K562 (cell line): Measurements from ENCODE around the gene PAN2. TPM values are rescaled to one million over a fixed set of nuclear protein-coding genes. Genes with fewer than 3 reads are reported as not detected.

Experiments
- COPS2 ChIP-seq: fragments of 450-650 bp; conservative IDR thresholded peaks from 2 replicates; pipeline ENCODE4 v1.6.1; 2016; ENCODE audit warnings: mild to moderate bottlenecking, moderate library complexity
- HMGXB4 ChIP-seq: sonication (generic); formaldehyde crosslinking; IDR thresholded peaks from 2 replicates; pipeline ENCODE4 v1.8.1; 2023; ENCODE audit warnings: mild to moderate bottlenecking, missing genetic modification reagents
- KAT2B ChIP-seq: IDR thresholded peaks from one replicate; pipeline ENCODE4 v1.6.1; 2012; ENCODE audit warnings: low read depth, mild to moderate bottlenecking, control low read depth, inconsistent platforms, low read length, moderate library complexity
- KAT7 ChIP-seq: sonication (generic); formaldehyde crosslinking; IDR thresholded peaks from 2 replicates; pipeline ENCODE4 v1.8.0; 2022; ENCODE audit warnings: missing genetic modification reagents, mild to moderate bottlenecking, borderline replicate concordance
- REST ChIP-seq, 2 experiments: fragments of 450-650 bp; formaldehyde crosslinking in 1 of 2; IDR thresholded peaks; 2 replicates each; pipeline versions ENCODE4 v1.4.0 to v1.6.1; 2014 to 2020; ENCODE audit warnings: mild to moderate bottlenecking in 2 of 2, borderline replicate concordance in 1 of 2, low read depth in 1 of 2
- STAT5A ChIP-seq: IDR thresholded peaks from 2 replicates; pipeline ENCODE4 v1.6.1; 2012; ENCODE audit warnings: low read length, inconsistent platforms, borderline replicate concordance
- TBL1XR1 ChIP-seq, 2 experiments: IDR thresholded peaks; 2 replicates each; pipeline ENCODE4 v1.6.1; 2012; ENCODE audit warnings: improper control_type of control experiment in 2 of 2, low read length in 2 of 2, mild to moderate bottlenecking in 1 of 2
- ZNF398 ChIP-seq: fragments of 250-450 bp; sonication (Bioruptor Pico); IDR thresholded peaks from 2 replicates; pipeline ENCODE4 v1.8.0; 2021; ENCODE audit warnings: moderate library complexity, mild to moderate bottlenecking, inconsistent platforms
- polyA plus RNA-seq, 8 experiments: library from polyadenylated mRNA; depleted of rRNA in 4 of 8; stranded (reverse) in 5 of 8; unstranded in 3 of 8; fragments of >200 nt; fragmentation: Nextera tagmentation in 2 of 8; fragmentation: Illumina TruSeq in 1 of 8; extraction: Ambion mirVana in 2 of 8; extraction: Trizol in 1 of 8; gene quantifications; 2 replicates each; pipeline versions ENCODE4 v1.2.1 to v1.2.3, GENCODE V29; 2011 to 2014; ENCODE audit warnings: inconsistent platforms in 1 of 8, missing spikeins in 1 of 8
- total RNA-seq, 7 experiments: library from RNA; depleted of rRNA in 6 of 7; stranded (reverse); fragments of >200 nt in 6 of 7; fragmentation: Illumina TruSeq in 2 of 7; extraction: Trizol in 2 of 7; gene quantifications; 2 replicates each; pipeline versions ENCODE4 v1.2.1 to v1.2.3, GENCODE V29; 2011 to 2021; ENCODE audit warnings: low replicate concordance in 1 of 7
- TF ChIP-seq, protein P1 (sequence below): fragments of 450-650 bp; formaldehyde crosslinking; IDR thresholded peaks from 2 replicates; pipeline ENCODE4 v1.4.0; 2022; ENCODE audit warnings: missing genetic modification characterization
- TF ChIP-seq, protein P2 (sequence below): fragments of 450-650 bp; IDR thresholded peaks from 2 replicates; pipeline ENCODE4 v1.7.0; 2016; ENCODE audit warnings: borderline replicate concordance

Gene PAN2
- total and polyA plus RNA-seq, 9 of the 15 experiments (the other 6 are each of a cell fraction or from before 2014, with no cell fraction given), result 15.0 to 66.1 (median 25.9) TPM

GRCh38 chr12:56336361-56337167 is 2.8 kb upstream of the PAN2 start (continued):
- TF ChIP-seq KAT7 (no peak), ZNF398 (no peak), STAT5A (no peak), TBL1XR1 (IDR thresholded peaks at IDR 0.05; ENCODE audit: low read length in 2 of 2) (no peak), KAT2B (no peak), HMGXB4 (CRISPR knock-in tag) (no peak), REST (IDR thresholded peaks at IDR 0.05; ENCODE audit: borderline replicate concordance) (no peak), REST (CRISPR knock-in tag; IDR thresholded peaks at IDR 0.05; ENCODE audit: low read depth) (no peak), COPS2 (no peak)
- TF ChIP-seq, protein P1, sequence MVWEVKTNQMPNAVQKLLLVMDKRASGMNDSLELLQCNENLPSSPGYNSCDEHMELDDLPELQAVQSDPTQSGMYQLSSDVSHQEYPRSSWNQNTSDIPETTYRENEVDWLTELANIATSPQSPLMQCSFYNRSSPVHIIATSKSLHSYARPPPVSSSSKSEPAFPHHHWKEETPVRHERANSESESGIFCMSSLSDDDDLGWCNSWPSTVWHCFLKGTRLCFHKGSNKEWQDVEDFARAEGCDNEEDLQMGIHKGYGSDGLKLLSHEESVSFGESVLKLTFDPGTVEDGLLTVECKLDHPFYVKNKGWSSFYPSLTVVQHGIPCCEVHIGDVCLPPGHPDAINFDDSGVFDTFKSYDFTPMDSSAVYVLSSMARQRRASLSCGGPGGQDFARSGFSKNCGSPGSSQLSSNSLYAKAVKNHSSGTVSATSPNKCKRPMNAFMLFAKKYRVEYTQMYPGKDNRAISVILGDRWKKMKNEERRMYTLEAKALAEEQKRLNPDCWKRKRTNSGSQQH, result no peak; the same call in 1 of the 2 replicates
- TF ChIP-seq, protein P2, sequence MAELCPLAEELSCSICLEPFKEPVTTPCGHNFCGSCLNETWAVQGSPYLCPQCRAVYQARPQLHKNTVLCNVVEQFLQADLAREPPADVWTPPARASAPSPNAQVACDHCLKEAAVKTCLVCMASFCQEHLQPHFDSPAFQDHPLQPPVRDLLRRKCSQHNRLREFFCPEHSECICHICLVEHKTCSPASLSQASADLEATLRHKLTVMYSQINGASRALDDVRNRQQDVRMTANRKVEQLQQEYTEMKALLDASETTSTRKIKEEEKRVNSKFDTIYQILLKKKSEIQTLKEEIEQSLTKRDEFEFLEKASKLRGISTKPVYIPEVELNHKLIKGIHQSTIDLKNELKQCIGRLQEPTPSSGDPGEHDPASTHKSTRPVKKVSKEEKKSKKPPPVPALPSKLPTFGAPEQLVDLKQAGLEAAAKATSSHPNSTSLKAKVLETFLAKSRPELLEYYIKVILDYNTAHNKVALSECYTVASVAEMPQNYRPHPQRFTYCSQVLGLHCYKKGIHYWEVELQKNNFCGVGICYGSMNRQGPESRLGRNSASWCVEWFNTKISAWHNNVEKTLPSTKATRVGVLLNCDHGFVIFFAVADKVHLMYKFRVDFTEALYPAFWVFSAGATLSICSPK, result no peak
